ENCODE results near the gene OTOA.
A peak's percentile ranks its signal among the peaks of the same experiment; 100 is the strongest.
"Not testable (repeated sequence)": the region's sequence is repeated elsewhere in the genome, so short reads cannot be mapped to it uniquely, and the experiment has no call there.

OTOA gene

GRCh38 chr16:21634216-21634615, 29.6 kb upstream of the OTOA start:
- H3K4me3 ChIP-seq (replicated peaks in 1 of 2; ENCODE audit: low read depth in 2 of 2, low read length in 2 of 2), result no peak overlapping the region
- no peak for DNase-seq (ENCODE audit: low read depth in 2 of 2)
- no peak for TF ChIP-seq CTCF (IDR thresholded peaks at IDR 0.05; ENCODE audit: low read depth, low read length)

GRCh38 chr16:21635694-21636093, 28.1 kb upstream of the OTOA start:
- DNase-seq (ENCODE audit: low read depth in 2 of 2), result not testable (repeated sequence)

DNA sequence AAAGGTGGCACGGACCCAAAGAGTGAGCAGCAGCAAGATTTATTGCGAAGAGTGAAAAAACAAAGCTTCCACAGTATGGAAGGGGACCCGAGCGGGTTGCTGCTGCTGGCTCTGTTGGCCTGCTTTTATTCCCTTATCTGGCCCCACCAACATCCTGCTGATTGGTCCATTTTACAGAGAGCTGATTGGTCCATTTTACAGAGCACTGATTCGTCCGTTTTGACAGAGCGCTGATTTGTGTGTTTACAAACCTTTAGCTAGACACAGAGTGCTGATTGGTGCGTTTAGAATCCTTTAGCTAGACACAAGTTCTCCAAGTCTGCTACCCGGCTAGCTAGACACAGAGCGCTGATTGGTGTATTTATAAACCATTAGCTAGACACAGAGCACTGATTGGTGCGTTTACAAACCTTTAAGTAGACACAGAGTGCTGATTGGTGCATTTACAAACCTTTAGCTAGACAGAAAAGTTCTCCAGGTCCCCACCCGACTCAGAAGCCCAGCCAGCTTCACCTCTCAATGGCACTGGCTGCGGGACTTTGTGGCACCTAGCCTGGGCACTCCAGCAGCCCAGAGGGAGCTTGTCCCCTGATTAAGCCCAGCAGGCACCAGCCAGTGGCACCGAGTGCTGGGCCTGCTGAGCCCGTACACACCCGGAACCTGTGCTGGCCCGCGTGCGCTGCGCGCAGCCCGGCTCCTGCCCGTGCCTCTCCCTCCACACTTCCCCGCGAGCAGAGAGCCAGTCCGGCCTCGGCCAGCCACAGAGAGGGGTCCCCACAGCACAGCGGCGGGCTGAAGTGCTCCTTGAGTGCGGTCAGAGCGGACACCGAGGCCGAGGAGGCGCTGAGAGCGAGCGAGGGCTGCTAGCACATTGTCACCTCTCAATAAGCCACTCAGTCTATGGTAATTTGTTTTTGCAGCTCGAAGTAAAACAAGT, 26.5 kb upstream of the OTOA start:
- H3K4me3 ChIP-seq (replicated peaks in 1 of 2; ENCODE audit: low read depth in 2 of 2, low read length in 2 of 2), result no peak overlapping the region
- no peak for TF ChIP-seq CTCF (IDR thresholded peaks at IDR 0.05; ENCODE audit: low read depth, low read length)
- no peak for DNase-seq (ENCODE audit: low read depth in 2 of 2)

More at GRCh38 chr16:21635694-21636093, 28.1 kb upstream of the OTOA start:
- H3K4me3 ChIP-seq (replicated peaks in 1 of 2; ENCODE audit: low read depth in 2 of 2, low read length in 2 of 2), result not testable (repeated sequence)

DNA sequence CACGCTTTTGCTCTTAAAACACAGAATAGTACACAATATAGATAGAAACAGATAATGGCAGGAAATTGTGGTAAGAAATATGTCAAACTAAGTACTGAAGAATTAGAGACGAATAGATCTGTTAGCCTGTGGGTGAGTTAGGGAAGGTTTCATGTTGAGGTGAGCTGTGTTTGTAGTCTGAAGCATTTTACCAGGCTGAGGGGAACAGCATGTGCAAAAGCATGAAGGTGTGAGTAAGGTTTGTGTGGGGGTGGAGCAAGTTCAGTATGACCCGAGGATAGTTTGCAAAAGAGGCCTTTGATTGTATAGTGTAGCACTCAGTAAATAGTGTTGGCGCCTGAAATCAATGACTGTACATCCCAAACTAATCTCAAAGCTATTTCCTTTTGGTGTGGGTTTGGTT, 25.2 kb upstream of the OTOA start:
- H3K4me3 ChIP-seq (replicated peaks in 1 of 2; ENCODE audit: low read depth in 2 of 2, low read length in 2 of 2), result no peak overlapping the region
- no peak for TF ChIP-seq CTCF (IDR thresholded peaks at IDR 0.05; ENCODE audit: low read depth, low read length)
- DNase-seq (ENCODE audit: low read depth in 2 of 2), result peak; percentile 30 to 78

GRCh38 chr16:21639493-21639892, 24.3 kb upstream of the OTOA start:
- no peak overlapping the region for H3K4me3 ChIP-seq (replicated peaks in 1 of 2; ENCODE audit: low read depth in 2 of 2, low read length in 2 of 2)
- no peak for DNase-seq (ENCODE audit: low read depth in 2 of 2)
- TF ChIP-seq CTCF (IDR thresholded peaks at IDR 0.05; ENCODE audit: low read depth, low read length), result no peak

- no peak overlapping the region for H3K4me3 ChIP-seq (replicated peaks in 1 of 2; ENCODE audit: low read depth in 2 of 2, low read length in 2 of 2)
- no peak for DNase-seq (ENCODE audit: low read depth in 2 of 2)
- no peak for TF ChIP-seq CTCF (IDR thresholded peaks at IDR 0.05; ENCODE audit: low read depth, low read length)
These were observed 21.9 kb upstream of the OTOA start for GRCh38 chr16:21641916-21642315.

DNA sequence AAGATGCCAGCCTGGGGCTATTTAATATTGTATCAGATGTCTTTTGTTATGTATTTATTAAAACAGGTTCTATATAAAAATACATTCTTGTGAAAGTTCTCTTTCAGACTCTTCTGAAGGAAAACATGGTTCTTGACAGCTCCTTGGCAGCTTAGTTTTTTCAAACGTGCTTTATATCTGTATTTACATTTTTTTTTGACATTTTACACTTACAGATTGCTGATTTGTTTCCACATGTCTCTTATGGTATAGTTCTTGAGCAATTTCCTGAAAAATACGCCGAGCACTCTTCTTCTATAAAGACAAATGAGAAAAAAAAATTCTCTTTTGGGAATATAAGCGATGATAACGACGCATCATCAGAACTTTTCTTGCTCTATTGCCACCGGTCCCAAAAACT, 20.9 kb upstream of the OTOA start:
- H3K4me3 ChIP-seq (replicated peaks in 1 of 2; ENCODE audit: low read depth in 2 of 2, low read length in 2 of 2), result no peak overlapping the region
- DNase-seq (ENCODE audit: low read depth in 2 of 2), result no peak
- TF ChIP-seq CTCF (IDR thresholded peaks at IDR 0.05; ENCODE audit: low read depth, low read length), result no peak

All from cardiac fibroblast (primary cell).